HEK293 (cell line): Measurements from ENCODE around the gene ZNF480.
"Not testable (repeated sequence)": the region's sequence is repeated elsewhere in the genome, so short reads cannot be mapped to it uniquely, and the experiment has no call there.

Experiments
- ZNF274 ChIP-seq, 2 experiments: fragments of 200-500 bp in 1 of 2; fragments of 450-650 bp in 1 of 2; sonication (Bioruptor generic) in 1 of 2; formaldehyde crosslinking in 1 of 2; IDR thresholded peaks; 2 replicates each; pipeline versions ENCODE4 v1.5.1 to v1.6.1; 2014 to 2016; ENCODE audit warnings: borderline replicate concordance in 1 of 2, inconsistent platforms in 1 of 2, low read length in 1 of 2, missing biosample characterization in 1 of 2, missing genetic modification characterization in 1 of 2
- TF ChIP-seq, protein P1 (sequence below): sonication (generic); formaldehyde crosslinking; IDR thresholded peaks from 2 replicates; pipeline ENCODE4 v1.8.1; 2022; ENCODE audit warnings: mild to moderate bottlenecking, moderate library complexity, missing genetic modification reagents
- TF ChIP-seq, protein P2 (sequence below): fragments of 450-650 bp; formaldehyde crosslinking; IDR thresholded peaks from 2 replicates; pipeline ENCODE4 v1.5.1; 2016; ENCODE audit warnings: missing biosample characterization, missing genetic modification characterization

DNA sequence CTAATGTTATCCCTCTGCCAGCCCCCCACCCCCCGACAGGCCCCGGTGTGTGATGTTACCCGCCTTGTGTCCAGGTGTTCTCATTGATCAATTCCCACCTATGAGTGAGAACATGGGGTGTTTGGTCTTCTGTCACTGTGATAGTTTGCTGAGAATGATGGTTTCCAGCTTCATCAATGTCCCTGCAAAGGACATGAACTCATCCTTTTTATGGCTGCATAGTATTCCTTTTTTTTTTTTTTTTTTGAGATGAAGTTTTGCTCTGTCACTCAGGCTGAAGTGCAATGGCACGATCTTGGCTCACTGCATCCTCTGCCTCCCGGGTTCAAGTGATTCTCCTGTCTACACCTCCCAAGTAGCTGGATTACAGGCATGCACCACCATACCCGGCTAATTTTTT is 4.0 kb upstream of the ZNF480 start:
- TF ChIP-seq, protein P1, sequence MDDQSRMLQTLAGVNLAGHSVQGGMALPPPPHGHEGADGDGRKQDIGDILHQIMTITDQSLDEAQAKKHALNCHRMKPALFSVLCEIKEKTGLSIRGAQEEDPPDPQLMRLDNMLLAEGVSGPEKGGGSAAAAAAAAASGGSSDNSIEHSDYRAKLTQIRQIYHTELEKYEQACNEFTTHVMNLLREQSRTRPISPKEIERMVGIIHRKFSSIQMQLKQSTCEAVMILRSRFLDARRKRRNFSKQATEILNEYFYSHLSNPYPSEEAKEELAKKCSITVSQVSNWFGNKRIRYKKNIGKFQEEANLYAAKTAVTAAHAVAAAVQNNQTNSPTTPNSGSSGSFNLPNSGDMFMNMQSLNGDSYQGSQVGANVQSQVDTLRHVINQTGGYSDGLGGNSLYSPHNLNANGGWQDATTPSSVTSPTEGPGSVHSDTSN (CRISPR knock-in tag), result not testable (repeated sequence)
- TF ChIP-seq ZNF274 (IDR thresholded peaks at IDR 0.05; ENCODE audit: low read length); ZNF274 (tag by site-specific recombination; IDR thresholded peaks at IDR 0.05; ENCODE audit: borderline replicate concordance): not testable (repeated sequence)
- TF ChIP-seq, protein P2, sequence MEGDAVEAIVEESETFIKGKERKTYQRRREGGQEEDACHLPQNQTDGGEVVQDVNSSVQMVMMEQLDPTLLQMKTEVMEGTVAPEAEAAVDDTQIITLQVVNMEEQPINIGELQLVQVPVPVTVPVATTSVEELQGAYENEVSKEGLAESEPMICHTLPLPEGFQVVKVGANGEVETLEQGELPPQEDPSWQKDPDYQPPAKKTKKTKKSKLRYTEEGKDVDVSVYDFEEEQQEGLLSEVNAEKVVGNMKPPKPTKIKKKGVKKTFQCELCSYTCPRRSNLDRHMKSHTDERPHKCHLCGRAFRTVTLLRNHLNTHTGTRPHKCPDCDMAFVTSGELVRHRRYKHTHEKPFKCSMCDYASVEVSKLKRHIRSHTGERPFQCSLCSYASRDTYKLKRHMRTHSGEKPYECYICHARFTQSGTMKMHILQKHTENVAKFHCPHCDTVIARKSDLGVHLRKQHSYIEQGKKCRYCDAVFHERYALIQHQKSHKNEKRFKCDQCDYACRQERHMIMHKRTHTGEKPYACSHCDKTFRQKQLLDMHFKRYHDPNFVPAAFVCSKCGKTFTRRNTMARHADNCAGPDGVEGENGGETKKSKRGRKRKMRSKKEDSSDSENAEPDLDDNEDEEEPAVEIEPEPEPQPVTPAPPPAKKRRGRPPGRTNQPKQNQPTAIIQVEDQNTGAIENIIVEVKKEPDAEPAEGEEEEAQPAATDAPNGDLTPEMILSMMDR, result not testable (repeated sequence)
